ENCODE data around the gene TRABD.

TRABD gene

GRCh38 chr22:50175921-50176849 is 9.5 kb upstream of the TRABD start:
- DNase-seq = no peak

GRCh38 chr22:50176850-50177536 is 8.7 kb upstream of the TRABD start:
- no peak for DNase-seq

GRCh38 chr22:50177537-50178470 is 7.9 kb upstream of the TRABD start:
- no peak for DNase-seq

DNA sequence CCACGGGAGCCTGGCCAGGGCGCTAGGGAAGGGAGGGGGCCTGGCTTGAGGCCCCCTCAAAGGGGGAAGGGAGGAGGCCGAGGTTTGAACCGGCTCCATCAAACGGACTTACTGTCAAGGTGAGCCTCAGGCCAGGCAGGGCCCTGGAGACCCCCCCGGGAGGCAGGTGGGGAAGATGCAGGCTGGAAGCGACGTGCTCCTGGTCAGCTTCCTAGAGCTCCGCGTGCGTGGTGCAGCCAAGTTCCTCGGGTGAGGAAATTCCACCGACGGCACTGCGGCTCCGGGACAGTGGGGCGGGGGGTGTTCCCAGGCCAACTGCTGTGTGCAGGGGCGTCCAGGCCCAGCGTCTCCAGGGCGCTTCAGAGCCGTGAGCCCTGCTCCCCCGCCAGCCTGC is 7.2 kb upstream of the TRABD start:
- no peak for DNase-seq

DNA sequence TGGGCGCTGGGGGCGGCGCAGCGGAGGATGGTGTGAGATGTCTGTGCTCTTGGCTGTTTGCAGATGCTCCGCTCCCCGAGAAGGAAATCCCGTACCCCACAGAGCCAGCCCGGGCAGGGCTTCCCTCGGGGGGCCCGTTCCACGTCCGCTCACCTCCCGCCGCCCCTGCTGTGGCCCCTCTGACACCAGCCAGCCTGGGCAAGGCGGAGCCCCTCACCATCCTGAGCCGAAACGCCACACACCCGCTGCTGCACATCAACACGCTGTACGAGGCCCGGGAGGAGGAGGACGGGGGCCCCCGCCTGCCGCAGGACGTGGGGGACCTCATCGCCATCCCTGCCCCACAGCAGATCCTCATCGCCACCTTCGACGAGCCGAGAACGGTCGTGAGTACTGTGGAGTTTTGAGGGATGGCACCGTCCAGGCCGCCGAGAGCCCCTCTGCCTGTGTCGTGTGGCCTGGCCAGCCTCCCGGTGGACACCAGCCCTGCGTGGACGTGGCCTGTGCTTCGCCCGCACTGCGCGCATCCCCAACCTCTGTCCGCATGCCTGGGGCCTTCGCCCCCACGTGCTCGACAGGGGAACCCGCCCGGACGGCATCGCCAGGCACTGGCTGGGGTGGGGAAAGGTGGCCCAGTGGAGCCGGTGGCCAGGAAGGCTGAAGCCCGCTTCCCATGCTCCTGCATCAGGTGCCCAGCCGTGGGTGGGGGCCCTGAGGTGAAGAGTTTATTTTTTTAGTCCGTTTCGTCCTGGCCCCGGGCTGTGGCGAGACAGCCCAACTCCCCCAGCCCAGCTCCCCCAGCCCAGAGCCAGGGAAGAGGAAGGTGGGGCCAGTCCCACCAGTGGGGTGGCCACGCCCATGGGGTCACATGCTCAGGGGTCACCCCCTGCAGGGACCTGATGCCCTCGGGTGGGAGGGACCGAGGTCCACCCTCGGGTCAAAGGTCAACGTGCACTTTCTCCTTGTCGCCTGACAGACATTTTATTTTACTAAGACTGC is 6.5 kb upstream of the TRABD start:
- no peak for DNase-seq

DNA sequence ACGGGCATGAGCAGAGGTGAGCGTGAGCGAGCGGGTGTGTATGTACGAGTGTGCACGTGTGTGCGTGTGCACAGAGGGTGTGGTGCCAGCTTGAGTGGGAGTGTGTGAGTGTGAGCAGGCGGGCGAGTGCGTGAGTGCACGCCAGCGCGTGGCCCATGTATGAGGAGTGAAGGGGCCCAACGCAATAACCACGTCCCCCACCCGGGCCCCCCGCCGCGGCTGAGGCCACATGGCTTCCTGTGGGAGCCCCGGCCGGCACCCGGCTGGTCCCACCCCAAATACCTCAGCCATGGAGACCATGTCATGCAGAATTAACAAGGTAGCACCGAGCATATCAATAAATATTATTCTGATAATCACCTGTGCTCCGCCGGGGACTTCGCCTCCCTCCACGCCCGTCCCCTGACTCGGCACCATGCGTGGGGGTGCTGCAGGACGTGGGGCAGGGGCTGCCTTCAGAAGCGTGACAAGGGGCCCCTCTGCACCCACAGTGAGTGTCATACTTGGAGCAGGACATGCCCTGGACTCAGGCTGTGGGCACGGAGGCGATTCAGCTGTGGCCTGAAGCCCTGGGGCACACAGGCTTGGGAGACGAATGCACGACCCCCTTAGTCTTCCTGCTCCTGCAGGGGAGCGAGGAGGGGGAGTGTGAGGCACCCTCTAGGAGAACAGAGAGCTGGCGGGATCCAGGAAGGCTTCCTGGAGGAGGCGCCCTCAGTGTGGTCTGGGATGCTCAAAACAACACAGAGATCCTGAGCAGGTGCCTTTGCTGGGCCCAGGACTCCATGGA is 5.6 kb upstream of the TRABD start:
- no peak for DNase-seq

DNA sequence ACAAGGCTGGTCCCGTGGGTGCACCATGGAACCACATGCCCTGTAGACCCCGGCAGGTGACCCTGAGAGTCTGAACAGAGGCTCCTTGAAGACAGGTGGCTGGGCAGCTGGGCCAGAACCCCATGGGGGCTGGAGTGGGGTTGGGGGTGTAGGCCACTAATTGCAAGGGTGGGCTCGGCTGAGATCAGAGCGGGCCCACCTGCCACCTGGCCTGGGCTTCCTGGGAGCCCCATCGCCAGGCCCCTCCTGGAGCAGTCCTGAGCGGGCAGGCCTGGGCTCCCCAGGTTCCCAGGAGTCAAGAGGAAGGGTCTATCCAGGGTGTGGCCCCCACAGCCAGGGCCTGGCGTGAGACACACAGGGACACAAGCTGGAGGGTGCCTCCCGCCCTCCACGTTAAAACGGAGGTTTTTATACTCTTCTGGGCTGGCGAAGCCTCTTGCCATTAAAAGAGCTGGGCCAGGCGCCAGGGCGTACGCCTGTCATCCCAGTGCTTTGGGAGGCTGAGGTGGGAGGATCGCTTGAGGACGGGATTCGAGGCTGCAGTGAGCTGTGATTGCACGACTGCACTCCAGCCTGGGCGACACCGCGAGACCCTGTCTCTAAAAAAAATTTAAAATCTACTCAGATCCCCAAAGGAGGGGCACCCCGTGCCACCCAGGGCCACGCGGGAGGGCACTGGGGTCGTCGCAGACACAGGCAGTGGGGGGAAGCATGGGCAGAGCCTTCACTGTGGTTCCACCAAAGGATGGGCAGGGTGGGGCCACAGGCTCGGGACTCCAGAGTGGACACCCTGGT is 4.8 kb upstream of the TRABD start:
- no peak for DNase-seq

DNA sequence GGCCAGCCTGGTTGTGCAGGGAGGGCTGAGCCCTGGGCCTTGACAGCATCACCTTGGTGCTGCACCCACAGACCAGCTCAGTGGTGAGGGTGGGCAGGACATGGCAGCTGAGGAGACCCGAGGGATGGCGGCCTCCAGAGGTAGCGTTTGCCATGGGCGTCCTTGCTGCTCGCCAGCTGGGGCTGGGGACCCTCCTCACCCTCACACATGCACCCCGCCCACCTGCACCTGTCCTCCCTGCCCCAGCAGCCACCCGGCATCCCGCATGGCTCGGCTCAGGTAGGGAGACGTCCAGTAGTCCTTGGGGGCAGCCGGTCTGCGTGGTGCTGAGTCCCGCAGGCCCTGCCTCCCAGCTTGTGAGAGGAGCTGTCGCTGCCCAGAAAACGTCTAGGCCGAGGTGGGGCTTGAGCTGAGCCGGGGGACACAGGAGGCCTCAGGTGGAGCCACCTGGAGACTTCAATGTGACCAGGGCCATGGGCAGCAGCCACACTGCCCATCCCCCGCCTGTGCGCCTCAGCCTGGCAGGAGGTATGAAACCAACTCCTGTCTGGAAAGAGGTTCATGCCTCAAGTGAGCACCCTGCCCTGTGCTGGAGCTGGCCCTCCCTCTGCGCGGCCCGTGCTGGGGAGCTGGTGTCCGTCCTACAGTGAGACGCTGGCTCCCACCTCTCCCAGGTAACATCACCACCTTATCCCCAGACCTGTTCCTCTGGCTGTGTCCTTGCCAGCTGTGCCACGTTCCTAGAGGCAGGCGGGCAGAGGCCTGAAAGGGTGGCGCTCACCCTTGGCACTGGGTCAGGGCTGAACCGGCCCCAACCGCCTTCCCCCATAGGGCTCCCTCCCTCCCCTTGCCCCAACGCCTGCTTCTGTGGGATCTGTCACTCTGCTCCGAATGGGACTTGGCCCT is 3.3 kb upstream of the TRABD start:
- no peak for DNase-seq

GRCh38 chr22:50183141-50183971 is 2.4 kb upstream of the TRABD start:
- no peak for DNase-seq

GRCh38 chr22:50184004-50184901 is 1.5 kb upstream of the TRABD start:
- no peak for DNase-seq

- no peak for DNase-seq
These were observed 775 bp upstream of the TRABD start for GRCh38 chr22:50184902-50185374.

- DNase-seq = no peak
These were observed 535 bp downstream of the TRABD start for GRCh38 chr22:50186181-50186714.

- peak; percentile 32 for DNase-seq
These were observed 1.2 kb downstream of the TRABD start for GRCh38 chr22:50186761-50187523.

DNA sequence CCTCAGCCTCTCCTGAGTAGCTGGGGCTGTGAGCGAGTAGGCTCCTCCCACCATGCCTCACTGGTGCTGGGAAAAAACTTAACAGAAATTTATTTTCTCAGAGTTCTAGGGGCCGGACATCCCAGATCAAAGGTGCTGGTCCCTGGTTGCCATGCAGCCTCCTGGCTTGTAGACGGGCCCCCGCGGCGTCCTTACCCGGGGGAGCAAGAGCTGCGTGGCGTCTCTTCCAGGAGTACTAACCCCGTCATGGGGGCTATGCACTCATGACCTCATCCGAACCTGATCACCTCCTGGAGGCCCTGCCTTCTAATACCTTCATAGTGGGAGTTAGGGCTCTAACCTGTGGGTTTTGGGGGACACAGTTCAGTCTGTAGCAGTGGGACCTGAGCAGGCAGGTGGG is 2.6 kb downstream of the TRABD start:
- no peak for DNase-seq

DNA sequence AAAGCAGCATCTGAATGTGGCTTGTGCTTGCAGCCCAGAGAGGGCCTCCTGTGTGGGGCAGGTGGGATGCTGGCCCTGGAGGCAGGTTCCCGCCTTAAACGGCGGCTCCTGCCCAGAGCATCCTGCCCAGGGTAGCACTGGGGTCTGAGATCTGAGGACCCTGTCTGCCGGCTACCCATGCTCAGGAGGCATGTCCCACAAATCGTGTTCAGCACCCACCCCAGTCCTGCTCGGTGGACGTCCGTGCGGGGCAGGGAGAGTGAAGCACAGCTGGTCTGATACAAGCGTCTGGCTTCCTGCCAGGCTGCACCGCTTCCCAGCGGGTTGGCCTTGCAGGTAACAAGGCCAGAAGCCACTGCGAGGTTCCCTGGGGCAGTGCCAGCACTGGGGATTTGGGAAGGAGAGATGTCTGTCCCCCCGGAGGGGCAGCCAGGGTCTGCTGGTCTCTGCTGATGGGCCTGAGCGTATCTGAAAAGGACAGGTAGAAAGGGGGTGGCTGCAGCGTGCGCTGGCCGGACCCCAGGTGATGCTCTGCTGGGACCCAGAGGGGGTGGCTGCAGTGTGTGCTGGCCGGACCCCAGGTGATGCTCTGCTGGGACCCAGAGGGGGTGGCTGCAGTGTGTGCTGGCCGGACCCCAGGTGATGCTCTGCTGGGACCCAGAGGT is 3.6 kb downstream of the TRABD start:
- no peak for DNase-seq

All from CD4-positive, alpha-beta T cell treated with Interleukin-6 for 4 hours (primary cell).